BLaER1 treated with 17β-estradiol and CSF1 and Interleukin-3, amounts not matched to agents 10 nM and 100 nM (cell line): ENCODE results near the gene C14orf93.
"Not testable (repeated sequence)": the region's sequence is repeated elsewhere in the genome, so short reads cannot be mapped to it uniquely, and the experiment has no call there.

ENCODE experiments used
- H3K27ac ChIP-seq, 11 experiments: shearing (Covaris generic); formaldehyde crosslinking; 2 replicates each; pipeline ENCODE4 v1.8.1; 2022
- H3K27me3 ChIP-seq, 11 experiments: shearing (Covaris generic); formaldehyde crosslinking; 2 replicates each; pipeline ENCODE4 v1.8.1; 2022
- H3K36me3 ChIP-seq, 11 experiments: shearing (Covaris generic); formaldehyde crosslinking; 2 replicates each; pipeline ENCODE4 v1.8.1; 2022
- H3K4me1 ChIP-seq, 10 experiments: shearing (Covaris generic); formaldehyde crosslinking; 2 replicates each; pipeline ENCODE4 v1.8.1; 2022
- H3K4me2 ChIP-seq, 11 experiments: shearing (Covaris generic); formaldehyde crosslinking; 2 replicates each; pipeline ENCODE4 v1.8.1; 2022
- H3K4me3 ChIP-seq, 10 experiments: shearing (Covaris generic); formaldehyde crosslinking; 2 replicates each; pipeline ENCODE4 v1.8.1; 2022
- H3K9ac ChIP-seq, 11 experiments: shearing (Covaris generic); formaldehyde crosslinking; 2 replicates each; pipeline ENCODE4 v1.8.1; 2022
- H3K9me3 ChIP-seq, 11 experiments: shearing (Covaris generic); formaldehyde crosslinking; replicated peaks in 1 of 11; 2 replicates each; pipeline ENCODE4 v1.8.1; 2022
- H4K20me1 ChIP-seq, 11 experiments: shearing (Covaris generic); formaldehyde crosslinking; 2 replicates each; pipeline ENCODE4 v1.8.1; 2022
- Cebpa-rat ChIP-seq, 11 experiments: shearing (Covaris generic); IDR thresholded peaks; 2 replicates each; pipeline ENCODE4 v1.8.1; 2022

The C14orf93 gene

GRCh38 chr14:23006544-23007419 is 3.2 kb downstream of the C14orf93 start:
- H4K20me1 ChIP-seq, result no peaks in the 10 kb centered on the region
- no peaks in the 10 kb centered on the region for H3K36me3 ChIP-seq
- H3K9ac ChIP-seq, result peak overlapping the region; percentile 87 to 97 (median 91)
- no peaks in the 10 kb centered on the region; a peak in 1 of 22 replicates for H3K9me3 ChIP-seq
- no peak for TF ChIP-seq Cebpa-rat (IDR thresholded peaks at IDR 0.05)
- H3K27ac ChIP-seq, result peak overlapping the region; percentile 90 to 97 (median 96)
- H3K4me1 ChIP-seq, result peaks cover 38 to 48% (median 44%) of the 10 kb centered on the region in 10 experiments
- H3K4me3 ChIP-seq, result peak overlapping the region; percentile 59 to 80 (median 70)
- no peaks in the 10 kb centered on the region for H3K27me3 ChIP-seq
- peak overlapping the region; percentile 75 to 95 (median 85) for H3K4me2 ChIP-seq

GRCh38 chr14:23006188-23006534 is 3.8 kb downstream of the C14orf93 start:
- Histone ChIP-seq H3K27ac (peak overlapping the region; percentile 90 to 97 (median 96)), H3K4me2 (peak overlapping the region; percentile 67 to 95 (median 82)), H3K9ac (peak overlapping the region; percentile 87 to 97 (median 91)), H3K36me3 (no peaks in the 10 kb centered on the region), H3K27me3 (no peaks in the 10 kb centered on the region), H3K4me1 (peaks cover 38 to 48% (median 44%) of the 10 kb centered on the region in 10 experiments), H3K4me3 (peak overlapping the region; percentile 59 to 80 (median 70)), H4K20me1 (no peaks in the 10 kb centered on the region), H3K9me3 (no peaks in the 10 kb centered on the region; a peak in 1 of 22 replicates)
- no peak for TF ChIP-seq Cebpa-rat (IDR thresholded peaks at IDR 0.05)

- peak overlapping the region in 6 of 10 experiments; percentile 59 to 80 (median 72); a peak in 9 of 20 replicates for H3K4me3 ChIP-seq
- no peak for TF ChIP-seq Cebpa-rat (IDR thresholded peaks at IDR 0.05)
Observed at GRCh38 chr14:23005451-23006187, 4.3 kb downstream of the C14orf93 start.

GRCh38 chr14:23004274-23004673 is 5.7 kb downstream of the C14orf93 start:
- H3K4me3 ChIP-seq, H4K20me1 ChIP-seq, H3K27me3 ChIP-seq, H3K36me3 ChIP-seq, H3K27ac ChIP-seq, H3K9ac ChIP-seq, H3K9me3 ChIP-seq, H3K4me2 ChIP-seq: not testable (repeated sequence)
- peaks cover 30 to 37% (median 36%) of the 10 kb centered on the region in 10 experiments for H3K4me1 ChIP-seq

More at GRCh38 chr14:23005451-23006187, 4.3 kb downstream of the C14orf93 start:
- Histone ChIP-seq H3K27ac (peak overlapping the region in 9 of 11 experiments; percentile 91 to 97 (median 96); a peak in 17 of 22 replicates), H4K20me1 (no peaks in the 10 kb centered on the region), H3K9ac (peak overlapping the region in 10 of 11 experiments; percentile 87 to 97 (median 90); a peak in 20 of 22 replicates), H3K4me1 (peaks cover 38 to 47% (median 44%) of the 10 kb centered on the region in 10 experiments), H3K27me3 (no peaks in the 10 kb centered on the region), H3K4me2 (peak overlapping the region; percentile 67 to 95 (median 82)), H3K36me3 (no peaks in the 10 kb centered on the region), H3K9me3 (no peaks in the 10 kb centered on the region; a peak in 1 of 22 replicates)

GRCh38 chr14:23002592-23002991 is 7.4 kb downstream of the C14orf93 start:
- H3K4me1 ChIP-seq, result peaks cover 14 to 25% (median 20%) of the 10 kb centered on the region in 10 experiments
- no peaks in the 10 kb centered on the region for H3K9me3 ChIP-seq
- no peak for TF ChIP-seq Cebpa-rat (IDR thresholded peaks at IDR 0.05)
- no peak overlapping the region for H3K9ac ChIP-seq
- no peak overlapping the region for H3K27ac ChIP-seq
- no peaks in the 10 kb centered on the region for H4K20me1 ChIP-seq
- H3K36me3 ChIP-seq, result peaks cover 0 to 12% (median 4%) of the 10 kb centered on the region in 11 experiments; a peak in 4 of 22 replicates
- H3K27me3 ChIP-seq, result no peaks in the 10 kb centered on the region
- no peak overlapping the region for H3K4me3 ChIP-seq
- no peak overlapping the region for H3K4me2 ChIP-seq

- Histone ChIP-seq H3K4me2 (no peak overlapping the region), H3K4me1 (peaks cover 7 to 32% (median 21%) of the 10 kb centered on the region in 10 experiments), H3K4me3 (no peak overlapping the region), H3K9ac (no peak overlapping the region; a peak in 1 of 22 replicates), H3K27me3 (no peaks in the 10 kb centered on the region), H4K20me1 (no peaks in the 10 kb centered on the region), H3K27ac (no peak overlapping the region), H3K9me3 (no peaks in the 10 kb centered on the region), H3K36me3 (peaks cover 0 to 12% (median 4%) of the 10 kb centered on the region in 11 experiments; a peak in 4 of 22 replicates)
- no peak for TF ChIP-seq Cebpa-rat (IDR thresholded peaks at IDR 0.05)
Observed at GRCh38 chr14:23000860-23001259, 9.1 kb downstream of the C14orf93 start.

- Histone ChIP-seq H3K4me3 (no peak overlapping the region), H3K36me3 (peaks cover 0 to 12% (median 4%) of the 10 kb centered on the region in 11 experiments; a peak in 4 of 22 replicates), H3K27ac (no peak overlapping the region), H3K4me2 (no peak overlapping the region), H3K4me1 (peaks cover 17 to 44% (median 33%) of the 10 kb centered on the region in 10 experiments), H3K9ac (no peak overlapping the region; a peak in 1 of 22 replicates), H3K27me3 (no peaks in the 10 kb centered on the region), H4K20me1 (no peaks in the 10 kb centered on the region), H3K9me3 (no peaks in the 10 kb centered on the region)
- no peak for TF ChIP-seq Cebpa-rat (IDR thresholded peaks at IDR 0.05)
Observed at GRCh38 chr14:22998329-22999012, 11.5 kb downstream of the C14orf93 start.

GRCh38 chr14:22997676-22998323 is 12.1 kb downstream of the C14orf93 start:
- TF ChIP-seq Cebpa-rat (IDR thresholded peaks at IDR 0.05), result no peak
- H3K36me3 ChIP-seq, result peaks cover 0 to 12% (median 4%) of the 10 kb centered on the region in 11 experiments; a peak in 4 of 22 replicates
- H3K4me3 ChIP-seq, result no peak overlapping the region
- H3K4me2 ChIP-seq, result peak overlapping the region in 4 of 11 experiments; percentile 30 to 65 (median 44); a peak in 6 of 22 replicates
- H3K27me3 ChIP-seq, result no peaks in the 10 kb centered on the region
- H3K9ac ChIP-seq, result peak overlapping the region in 1 of 11 experiments; percentile 27; a peak in 3 of 22 replicates
- peaks cover 23 to 51% (median 37%) of the 10 kb centered on the region in 10 experiments for H3K4me1 ChIP-seq
- no peaks in the 10 kb centered on the region for H4K20me1 ChIP-seq
- H3K27ac ChIP-seq, result no peak overlapping the region
- no peaks in the 10 kb centered on the region for H3K9me3 ChIP-seq
